ENCODE results near the gene ZSWIM7. TPM values are rescaled to one million over a fixed set of nuclear protein-coding genes. Genes with fewer than 3 reads are reported as not detected.
"Not testable (repeated sequence)": the region's sequence is repeated elsewhere in the genome, so short reads cannot be mapped to it uniquely, and the experiment has no call there.

The ZSWIM7 gene
- total and polyA plus RNA-seq, 2 experiments from 2014 or later = 16.3 to 50.4 TPM

GRCh38 chr17:15979013-15979412 lies 20.5 kb downstream of the ZSWIM7 start:
- H3K27me3 ChIP-seq (ENCODE audit: insufficient read depth); H3K4me1 ChIP-seq (ENCODE audit: insufficient read depth); H2AFZ ChIP-seq; H3K4me3 ChIP-seq; ATAC-seq; H3F3A ChIP-seq (replicated peaks; ENCODE audit: low read depth); H3K9me3 Mint-ChIP-seq; H3K27ac Mint-ChIP-seq; H3K4me3 Mint-ChIP-seq; H4K20me1 ChIP-seq (replicated peaks; ENCODE audit: insufficient read depth); H3K9me2 ChIP-seq (ENCODE audit: insufficient read depth); H3K27ac ChIP-seq (ENCODE audit: low read depth); H3K27me3 Mint-ChIP-seq (ENCODE audit: insufficient read depth, low read depth, poor library complexity); H3K36me3 ChIP-seq (ENCODE audit: insufficient read depth); DNase-seq (ENCODE audit: low spot score); H3K79me2 ChIP-seq (replicated peaks; ENCODE audit: insufficient read depth); H3K4me2 ChIP-seq: not testable (repeated sequence)
- Mint-ChIP-seq H3K4me1 (peaks cover 10% of the 10 kb centered on the region), H3K36me3 (ENCODE audit: low read depth) (peaks cover 78% of the 10 kb centered on the region)

GRCh38 chr17:15978606-15979005 lies 20.9 kb downstream of the ZSWIM7 start:
- Histone ChIP-seq H3K4me2 (no peak overlapping the region), H3K4me1 (ENCODE audit: insufficient read depth) (peaks cover 7% of the 10 kb centered on the region; the same call in 1 of the 2 replicates), H3K9me2 (ENCODE audit: insufficient read depth) (no peaks in the 10 kb centered on the region), H4K20me1 (replicated peaks; ENCODE audit: insufficient read depth) (0 out of 2 replicates have a peak, but pooled peaks cover 3% of the 10 kb centered on the region), H3F3A (replicated peaks; ENCODE audit: low read depth) (0 out of 2 replicates have a peak, but pooled peaks cover 3% of the 10 kb centered on the region), H3K27ac (ENCODE audit: low read depth) (no peak overlapping the region), H3K79me2 (replicated peaks; ENCODE audit: insufficient read depth) (no peaks in the 10 kb centered on the region), H3K27me3 (ENCODE audit: insufficient read depth) (no peaks in the 10 kb centered on the region), H3K4me3 (no peak overlapping the region), H3K36me3 (ENCODE audit: insufficient read depth) (no peaks in the 10 kb centered on the region; the same call in 1 of the 2 replicates), H2AFZ (no peak overlapping the region)
- Mint-ChIP-seq H3K27me3 (ENCODE audit: insufficient read depth, low read depth, poor library complexity) (no peaks in the 10 kb centered on the region), H3K9me3 (peaks cover 8% of the 10 kb centered on the region), H3K4me1 (peaks cover 10% of the 10 kb centered on the region), H3K4me3 (no peak overlapping the region), H3K36me3 (ENCODE audit: low read depth) (peaks cover 74% of the 10 kb centered on the region), H3K27ac (no peak overlapping the region)
- TF ChIP-seq REST (IDR thresholded peaks at IDR 0.05; ENCODE audit: unreplicated experiment) = no peak
- TF ChIP-seq STAT1 (IDR thresholded peaks at IDR 0.05; ENCODE audit: unreplicated experiment) = no peak
- TF ChIP-seq ZNF114 (CRISPR knock-in tag; IDR thresholded peaks at IDR 0.05) = no peak
- no peak for TF ChIP-seq CTCF (conservative IDR thresholded peaks at IDR 0.05; ENCODE audit: low read depth in 2 of 2)
- TF ChIP-seq ZNF331 (CRISPR knock-in tag; IDR thresholded peaks at IDR 0.05; ENCODE audit: low read depth) = no peak
- TF ChIP-seq CREB1 (CRISPR knock-in tag; IDR thresholded peaks at IDR 0.05; ENCODE audit: low read depth) = no peak
- no peak for TF ChIP-seq ZNF462 (CRISPR knock-in tag; IDR thresholded peaks at IDR 0.05)
- no peak for DNase-seq (ENCODE audit: low spot score)
- no peak for ATAC-seq
